DND-41 (cell line): ENCODE data around the gene BNC2.

Experiments used
- ATAC-seq: fragments of 200-7000 bp; cut with Tn5 transposase; 3 replicates; pipeline ENCODE4 v1.9.1; 2021; ENCODE audit warnings: low read depth; ENCODE audit not compliant: insufficient read depth
- DNase-seq: peaks from one replicate; pipeline ENCODE4 v3.0.0-alpha.2; 2020
- H2AFZ ChIP-seq: 2 replicates; pipeline ENCODE4 v1.6.0; 2012; ENCODE audit warnings: low read depth, low read length
- H3K27ac ChIP-seq: 2 replicates; pipeline ENCODE4 v1.5.1; 2012; ENCODE audit warnings: low read length, inconsistent platforms
- H3K27me3 ChIP-seq: fragments of 200-600 bp; sonication (generic); 2 replicates; pipeline ENCODE4 v1.6.0; 2012; ENCODE audit warnings: low read length, mild to moderate bottlenecking, inconsistent platforms; ENCODE audit not compliant: insufficient read depth, poor library complexity
- H3K36me3 ChIP-seq: 2 replicates; pipeline ENCODE4 v1.5.1; 2012; ENCODE audit warnings: low read length, inconsistent platforms; ENCODE audit not compliant: insufficient read depth
- H3K4me1 ChIP-seq: 2 replicates; pipeline ENCODE4 v1.5.1; 2012; ENCODE audit warnings: mild to moderate bottlenecking, low read length; ENCODE audit not compliant: insufficient read depth
- H3K4me2 ChIP-seq: 2 replicates; pipeline ENCODE4 v1.6.0; 2012; ENCODE audit warnings: mild to moderate bottlenecking, moderate library complexity, low read length, inconsistent platforms; ENCODE audit not compliant: insufficient read depth
- H3K4me3 ChIP-seq, 2 experiments: fragments of 200-600 bp in 1 of 2; shearing (Covaris generic) in 1 of 2; 2 replicates each; pipeline ENCODE4 v1.5.1; 2012 to 2016; ENCODE audit warnings: inconsistent platforms in 2 of 2, low read length in 2 of 2, mild to moderate bottlenecking in 2 of 2, low read depth in 1 of 2, moderate library complexity in 1 of 2
- H3K79me2 ChIP-seq: 2 replicates; pipeline ENCODE4 v1.6.0; 2012; ENCODE audit warnings: low read length, inconsistent platforms; ENCODE audit not compliant: insufficient read depth
- H3K9ac ChIP-seq: 2 replicates; pipeline ENCODE4 v1.6.0; 2012; ENCODE audit warnings: low read depth, mild to moderate bottlenecking, inconsistent platforms, low read length, moderate library complexity
- H3K9me3 ChIP-seq: 2 replicates; pipeline ENCODE4 v1.5.1; 2012; ENCODE audit warnings: low read length, moderate library complexity, mild to moderate bottlenecking, inconsistent platforms; ENCODE audit not compliant: insufficient read depth, severe bottlenecking
- H4K20me1 ChIP-seq: 2 replicates; pipeline ENCODE4 v1.6.0; 2012; ENCODE audit warnings: low read length; ENCODE audit not compliant: insufficient read depth
- CTCF ChIP-seq: IDR thresholded peaks from 2 replicates; pipeline ENCODE4 v1.5.1; 2012; ENCODE audit warnings: borderline replicate concordance, low read length, moderate library complexity, mild to moderate bottlenecking; ENCODE audit not compliant: poor library complexity, severe bottlenecking; ENCODE audit errors: extremely low read depth
- EZH2 ChIP-seq: IDR thresholded peaks from 3 replicates; pipeline ENCODE4 v1.6.1; 2012; ENCODE audit warnings: borderline replicate concordance, low read depth, mild to moderate bottlenecking, moderate library complexity, low read length, inconsistent platforms; ENCODE audit not compliant: severe bottlenecking

BNC2 gene

GRCh38 chr9:16370647-16371046 lies 499.8 kb downstream of the BNC2 start:
- Histone ChIP-seq H3K9ac (no peak overlapping the region), H3K4me3 (no peak overlapping the region), H3K4me1 (no peaks in the 10 kb centered on the region), H2AFZ (no peak overlapping the region), H3K27me3 (no peaks in the 10 kb centered on the region), H3K9me3 (no peaks in the 10 kb centered on the region), H3K27ac (no peak overlapping the region), H4K20me1 (no peaks in the 10 kb centered on the region), H3K36me3 (no peaks in the 10 kb centered on the region), H3K79me2 (no peaks in the 10 kb centered on the region), H3K4me2 (no peak overlapping the region)
- ATAC-seq (no peak), DNase-seq (no peak)
- TF ChIP-seq CTCF (no peak), EZH2 (no peak)

GRCh38 chr9:16369427-16369826 lies 501.0 kb downstream of the BNC2 start:
- H3K79me2 ChIP-seq = no peaks in the 10 kb centered on the region
- H3K4me1 ChIP-seq = no peaks in the 10 kb centered on the region
- no peaks in the 10 kb centered on the region for H3K27me3 ChIP-seq
- DNase-seq (no peak), ATAC-seq (no peak)
- no peak overlapping the region for H3K27ac ChIP-seq
- H3K9me3 ChIP-seq = no peaks in the 10 kb centered on the region
- TF ChIP-seq EZH2 = no peak
- TF ChIP-seq CTCF = no peak
- H3K36me3 ChIP-seq = no peaks in the 10 kb centered on the region
- H3K4me3 ChIP-seq = no peak overlapping the region
- H4K20me1 ChIP-seq = no peaks in the 10 kb centered on the region
- no peak overlapping the region for H2AFZ ChIP-seq
- no peak overlapping the region for H3K4me2 ChIP-seq
- H3K9ac ChIP-seq = no peak overlapping the region

GRCh38 chr9:16368237-16369087 lies 502.0 kb downstream of the BNC2 start:
- ATAC-seq (no peak), DNase-seq (no peak)
- Histone ChIP-seq H4K20me1 (no peaks in the 10 kb centered on the region), H3K36me3 (no peaks in the 10 kb centered on the region), H3K9me3 (no peaks in the 10 kb centered on the region), H3K27me3 (no peaks in the 10 kb centered on the region), H3K4me1 (no peaks in the 10 kb centered on the region), H3K4me3 (no peak overlapping the region), H3K27ac (no peak overlapping the region), H3K79me2 (no peaks in the 10 kb centered on the region), H2AFZ (no peak overlapping the region), H3K9ac (no peak overlapping the region), H3K4me2 (no peak overlapping the region)
- TF ChIP-seq EZH2 (no peak), CTCF (no peak)
